GM21619 (cell line): ENCODE measurements around the gene RBM34.
"Not testable (repeated sequence)": the region's sequence is repeated elsewhere in the genome, so short reads cannot be mapped to it uniquely, and the experiment has no call there.

Experiments
- ATAC-seq: cut with Tn5 transposase; IDR thresholded peaks from one replicate; pipeline ENCODE4 v1.9.1; 2021; ENCODE audit not compliant: unreplicated experiment

RBM34 gene

DNA sequence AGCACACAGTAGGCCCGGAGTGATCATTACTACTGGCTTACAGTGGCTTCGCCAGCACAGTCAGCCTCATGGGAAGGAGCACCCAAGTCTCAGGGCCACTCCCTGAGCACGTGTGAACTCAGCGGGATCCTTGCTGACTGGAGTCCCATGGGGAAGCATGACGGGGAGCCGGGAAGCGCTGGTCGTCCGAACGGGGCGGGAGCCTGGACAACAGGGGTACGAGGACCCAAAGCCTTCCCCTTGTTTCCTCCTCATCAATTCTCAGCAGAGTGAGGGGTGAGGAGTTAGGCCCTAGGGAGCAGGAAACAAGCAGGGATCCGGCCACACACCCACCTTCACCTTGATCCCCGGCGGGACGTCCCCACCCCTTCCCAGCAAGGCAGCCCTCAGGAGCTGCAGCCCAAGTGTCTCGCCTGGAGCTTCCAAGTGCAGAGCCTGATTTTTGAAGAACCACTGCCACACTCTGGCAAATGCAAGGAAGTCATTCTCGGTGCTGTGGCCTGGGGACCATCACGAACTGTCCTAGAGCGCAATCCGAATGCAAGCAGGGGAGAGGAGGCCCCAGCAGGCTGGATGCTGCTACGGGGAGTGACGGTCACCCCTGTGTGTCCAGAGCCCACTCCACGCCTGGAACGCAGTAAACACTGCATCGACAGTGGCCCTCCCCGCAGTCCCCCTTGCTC, 67.9 kb downstream of the RBM34 start:
- ATAC-seq: no peak

DNA sequence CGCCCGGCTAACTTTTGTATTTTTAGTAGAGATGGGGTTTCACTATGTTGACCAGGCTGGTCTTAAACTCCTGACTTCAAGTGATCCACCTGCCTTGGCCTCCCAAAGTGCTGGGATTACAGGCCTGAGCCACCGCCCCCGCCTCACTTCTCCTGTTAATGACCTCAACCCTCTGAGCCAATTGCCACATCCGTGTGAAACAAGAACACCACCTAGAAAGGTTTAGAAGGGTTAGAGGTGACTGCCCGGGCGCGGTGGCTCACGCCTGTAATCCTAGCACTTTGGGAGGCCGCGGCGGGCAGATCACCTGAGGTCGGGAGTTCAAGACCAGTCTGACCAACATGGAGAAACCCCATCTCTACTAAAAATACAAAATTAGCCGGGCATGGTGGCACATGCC, 68.6 kb downstream of the RBM34 start:
- not testable (repeated sequence) for ATAC-seq

DNA sequence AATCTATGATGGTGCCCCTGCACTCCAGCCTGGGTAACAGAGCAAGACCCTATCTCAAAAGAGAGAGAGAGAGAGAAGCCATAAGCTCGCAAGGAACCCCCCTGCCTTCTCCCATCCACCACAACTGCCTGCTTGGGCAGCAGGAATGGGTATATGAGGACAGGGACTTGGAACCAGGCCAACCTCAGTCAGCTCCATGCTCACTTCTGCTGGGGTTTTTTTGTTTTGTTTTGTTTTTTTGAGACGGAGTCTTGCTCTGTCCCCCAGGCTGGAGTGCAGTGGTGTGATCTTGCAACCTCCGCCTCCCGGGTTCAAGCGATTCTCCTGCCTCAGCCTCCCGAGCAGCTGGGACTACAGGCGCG, 69.0 kb downstream of the RBM34 start:
- ATAC-seq: not testable (repeated sequence)

GRCh38 chr1:235091319-235092044, 69.6 kb downstream of the RBM34 start:
- not testable (repeated sequence) for ATAC-seq

GRCh38 chr1:235090406-235091069, 70.5 kb downstream of the RBM34 start:
- ATAC-seq: no peak

- no peak for ATAC-seq
Measured at GRCh38 chr1:235088907-235089306, 72.1 kb downstream of the RBM34 start.

- ATAC-seq: no peak
Measured at GRCh38 chr1:235088430-235088829, 72.6 kb downstream of the RBM34 start.

DNA sequence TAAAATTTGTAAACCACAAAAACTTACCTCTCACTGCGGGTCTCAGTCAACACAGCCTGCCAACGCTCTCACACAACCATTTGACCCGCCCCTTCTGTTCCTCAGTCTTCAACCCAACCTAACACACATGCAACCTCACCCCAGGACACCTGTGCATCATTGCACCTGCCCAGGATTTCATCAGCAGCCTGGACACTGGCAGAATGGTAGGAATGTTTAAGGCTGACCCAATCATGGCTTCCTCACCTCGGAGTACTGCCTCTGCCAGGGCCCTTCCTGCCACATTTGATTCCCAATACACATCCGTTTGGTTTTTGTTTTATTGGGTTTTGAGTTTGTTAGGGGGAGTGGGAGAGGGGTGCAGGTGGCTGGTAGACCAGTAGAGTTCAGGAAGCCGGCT, 73.1 kb downstream of the RBM34 start:
- ATAC-seq: no peak

GRCh38 chr1:235085411-235086117, 75.5 kb downstream of the RBM34 start:
- not testable (repeated sequence) for ATAC-seq
